Esophagus squamous epithelium (tissue), 4 donors: ENCODE results near the gene SHTN1.

ENCODE experiments used
- CTCF ChIP-seq, 6 experiments: fragments of 450-650 bp in 4 of 6; fragments of 200-600 bp in 2 of 6; sonication (generic) in 2 of 6; IDR thresholded peaks; one replicate each; pipeline ENCODE4 v1.5.1; 2016 to 2019; ENCODE audit warnings: antibody characterized with exemption in 6 of 6, mild to moderate bottlenecking in 4 of 6, moderate library complexity in 4 of 6
- POLR2A ChIP-seq, 4 donors: fragments of 450-650 bp; IDR thresholded peaks; one replicate each; pipeline ENCODE4 v1.6.1; 2017; ENCODE audit warnings: antibody characterized with exemption in 4 of 4, mild to moderate bottlenecking in 4 of 4, moderate library complexity in 3 of 4

- TF ChIP-seq CTCF (IDR thresholded peaks at IDR 0.05) = no peak
- no peak for TF ChIP-seq POLR2A (IDR thresholded peaks at IDR 0.05)
Measured at GRCh38 chr10:116868722-116869121, 136.3 kb downstream of the SHTN1 start.
